HEK293 (cell line): ENCODE results near the gene OR10A3.

Source experiments
- HOXA7 ChIP-seq: sonication (generic); formaldehyde crosslinking; IDR thresholded peaks from 2 replicates; pipeline ENCODE4 v1.8.1; 2022; ENCODE audit warnings: missing genetic modification reagents, borderline replicate concordance
- YY1 ChIP-seq: fragments of 450-650 bp; formaldehyde crosslinking; IDR thresholded peaks from 2 replicates; pipeline ENCODE4 v1.5.1; 2018; ENCODE audit warnings: missing biosample characterization, missing genetic modification characterization
- ZBTB20 ChIP-seq: fragments of 450-650 bp; formaldehyde crosslinking; IDR thresholded peaks from 2 replicates; pipeline ENCODE4 v1.5.1; 2016; ENCODE audit warnings: missing biosample characterization, missing genetic modification characterization
- ZNF274 ChIP-seq, 2 experiments: fragments of 200-500 bp in 1 of 2; fragments of 450-650 bp in 1 of 2; sonication (Bioruptor generic) in 1 of 2; formaldehyde crosslinking in 1 of 2; IDR thresholded peaks; 2 replicates each; pipeline versions ENCODE4 v1.5.1 to v1.6.1; 2014 to 2016; ENCODE audit warnings: borderline replicate concordance in 1 of 2, inconsistent platforms in 1 of 2, low read length in 1 of 2, missing biosample characterization in 1 of 2, missing genetic modification characterization in 1 of 2
- ZNF391 ChIP-seq: fragments of 450-650 bp; formaldehyde crosslinking; IDR thresholded peaks from 2 replicates; pipeline ENCODE4 v1.5.1; 2016; ENCODE audit warnings: low read depth, missing biosample characterization, missing genetic modification characterization, borderline replicate concordance
- ZNF629 ChIP-seq: fragments of 450-650 bp; formaldehyde crosslinking; IDR thresholded peaks from 2 replicates; pipeline ENCODE4 v1.5.1; 2017; ENCODE audit warnings: missing biosample characterization, missing genetic modification characterization
- ZNF747 ChIP-seq: fragments of 450-650 bp; formaldehyde crosslinking; IDR thresholded peaks from 2 replicates; pipeline ENCODE4 v1.5.1; 2016; ENCODE audit warnings: missing biosample characterization, missing genetic modification characterization
- ZNF792 ChIP-seq: fragments of 450-650 bp; formaldehyde crosslinking; IDR thresholded peaks from 2 replicates; pipeline ENCODE4 v1.5.1; 2016; ENCODE audit warnings: missing biosample characterization, missing genetic modification characterization
- ZXDB ChIP-seq: fragments of 450-650 bp; formaldehyde crosslinking; IDR thresholded peaks from 2 replicates; pipeline ENCODE4 v1.5.1; 2016; ENCODE audit warnings: missing biosample characterization, missing genetic modification characterization
- TF ChIP-seq, protein P1 (sequence below): fragments of 450-650 bp; formaldehyde crosslinking; IDR thresholded peaks from 2 replicates; pipeline ENCODE4 v1.5.1; 2016; ENCODE audit warnings: missing biosample characterization, missing genetic modification characterization
- TF ChIP-seq, protein P2 (sequence below): fragments of 450-650 bp; formaldehyde crosslinking; IDR thresholded peaks from 2 replicates; pipeline ENCODE4 v1.5.1; 2016; ENCODE audit warnings: missing biosample characterization, missing genetic modification characterization, low read depth

DNA sequence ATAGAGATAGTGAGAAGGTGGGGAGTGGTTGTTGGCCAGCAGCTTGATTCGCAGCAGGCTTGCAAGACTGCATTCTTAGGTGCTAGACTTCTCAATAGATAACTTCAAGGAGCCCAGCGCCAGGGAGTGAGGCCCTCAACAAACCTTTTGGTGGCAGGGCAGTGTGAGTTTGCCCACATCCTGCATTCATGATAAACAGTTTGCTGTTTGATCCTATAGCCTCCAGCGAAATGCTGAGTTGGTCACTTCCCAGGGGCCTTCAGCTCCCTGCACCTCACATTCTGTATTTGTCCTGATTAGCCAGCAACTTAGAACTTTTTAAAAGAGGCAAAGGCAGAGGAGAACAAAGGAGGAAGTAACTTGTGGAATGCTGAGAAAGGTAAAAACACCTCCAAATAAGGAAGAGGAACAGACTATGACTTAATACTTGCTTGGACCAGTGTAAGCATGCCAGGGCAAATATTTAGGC, 35.5 kb downstream of the OR10A3 start:
- no peak for TF ChIP-seq ZNF274 (IDR thresholded peaks at IDR 0.05; ENCODE audit: low read length)
- no peak for TF ChIP-seq ZNF274 (tag by site-specific recombination; IDR thresholded peaks at IDR 0.05; ENCODE audit: borderline replicate concordance)
- no peak for TF ChIP-seq ZBTB20 (tag by site-specific recombination)
- TF ChIP-seq, protein P1, sequence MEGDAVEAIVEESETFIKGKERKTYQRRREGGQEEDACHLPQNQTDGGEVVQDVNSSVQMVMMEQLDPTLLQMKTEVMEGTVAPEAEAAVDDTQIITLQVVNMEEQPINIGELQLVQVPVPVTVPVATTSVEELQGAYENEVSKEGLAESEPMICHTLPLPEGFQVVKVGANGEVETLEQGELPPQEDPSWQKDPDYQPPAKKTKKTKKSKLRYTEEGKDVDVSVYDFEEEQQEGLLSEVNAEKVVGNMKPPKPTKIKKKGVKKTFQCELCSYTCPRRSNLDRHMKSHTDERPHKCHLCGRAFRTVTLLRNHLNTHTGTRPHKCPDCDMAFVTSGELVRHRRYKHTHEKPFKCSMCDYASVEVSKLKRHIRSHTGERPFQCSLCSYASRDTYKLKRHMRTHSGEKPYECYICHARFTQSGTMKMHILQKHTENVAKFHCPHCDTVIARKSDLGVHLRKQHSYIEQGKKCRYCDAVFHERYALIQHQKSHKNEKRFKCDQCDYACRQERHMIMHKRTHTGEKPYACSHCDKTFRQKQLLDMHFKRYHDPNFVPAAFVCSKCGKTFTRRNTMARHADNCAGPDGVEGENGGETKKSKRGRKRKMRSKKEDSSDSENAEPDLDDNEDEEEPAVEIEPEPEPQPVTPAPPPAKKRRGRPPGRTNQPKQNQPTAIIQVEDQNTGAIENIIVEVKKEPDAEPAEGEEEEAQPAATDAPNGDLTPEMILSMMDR (tag by site-specific recombination) = no peak
- no peak for TF ChIP-seq ZNF629 (tag by site-specific recombination)
- no peak for TF ChIP-seq ZNF391 (tag by site-specific recombination)
- no peak for TF ChIP-seq HOXA7 (CRISPR knock-in tag)
- no peak for TF ChIP-seq ZXDB
- no peak for TF ChIP-seq ZNF792 (tag by site-specific recombination)
- no peak for TF ChIP-seq ZNF747 (tag by site-specific recombination)
- TF ChIP-seq YY1 = no peak
- TF ChIP-seq, protein P2, sequence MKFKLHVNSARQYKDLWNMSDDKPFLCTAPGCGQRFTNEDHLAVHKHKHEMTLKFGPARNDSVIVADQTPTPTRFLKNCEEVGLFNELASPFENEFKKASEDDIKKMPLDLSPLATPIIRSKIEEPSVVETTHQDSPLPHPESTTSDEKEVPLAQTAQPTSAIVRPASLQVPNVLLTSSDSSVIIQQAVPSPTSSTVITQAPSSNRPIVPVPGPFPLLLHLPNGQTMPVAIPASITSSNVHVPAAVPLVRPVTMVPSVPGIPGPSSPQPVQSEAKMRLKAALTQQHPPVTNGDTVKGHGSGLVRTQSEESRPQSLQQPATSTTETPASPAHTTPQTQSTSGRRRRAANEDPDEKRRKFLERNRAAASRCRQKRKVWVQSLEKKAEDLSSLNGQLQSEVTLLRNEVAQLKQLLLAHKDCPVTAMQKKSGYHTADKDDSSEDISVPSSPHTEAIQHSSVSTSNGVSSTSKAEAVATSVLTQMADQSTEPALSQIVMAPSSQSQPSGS (tag by site-specific recombination) = no peak
